Fibroblast of lung (primary cell): Measurements from ENCODE around the gene TENT5C. TPM values are rescaled to one million over a fixed set of nuclear protein-coding genes. Genes with fewer than 3 reads are reported as not detected.

Source experiments
- DNase-seq, 2 donors: peaks; one replicate each; pipeline versions ENCODE4 v3.0.0 to v3.0.0-alpha.2; 2010; ENCODE audit warnings: low read depth in 2 of 2
- H2AFZ ChIP-seq: 2 replicates; pipeline ENCODE4 v1.5.1; 2012; ENCODE audit warnings: low read length, control low read depth, inconsistent platforms
- H3K27ac ChIP-seq: 2 replicates; pipeline ENCODE4 v1.5.1; 2011; ENCODE audit warnings: low read length, control low read depth; ENCODE audit not compliant: insufficient read depth
- H3K27me3 ChIP-seq: 2 replicates; pipeline ENCODE4 v1.5.1; 2011; ENCODE audit warnings: mild to moderate bottlenecking, low read length; ENCODE audit not compliant: control insufficient read depth, insufficient read depth
- H3K36me3 ChIP-seq: 2 replicates; pipeline ENCODE4 v1.5.1; 2011; ENCODE audit warnings: low read length; ENCODE audit not compliant: control insufficient read depth, insufficient read depth
- H3K4me1 ChIP-seq: 2 replicates; pipeline ENCODE4 v1.5.1; 2011; ENCODE audit warnings: low read length; ENCODE audit not compliant: control insufficient read depth, insufficient read depth; ENCODE audit errors: extremely low read depth
- H3K4me2 ChIP-seq: 2 replicates; pipeline ENCODE4 v1.5.1; 2011; ENCODE audit warnings: low read length, control low read depth; ENCODE audit not compliant: insufficient read depth; ENCODE audit errors: extremely low read depth
- H3K4me3 ChIP-seq, 4 experiments: fragments of 200-600 bp in 1 of 4; sonication (generic) in 1 of 4; replicated peaks in 1 of 4; 2 replicates each; pipeline ENCODE4 v1.5.1; 2011 to 2016; ENCODE audit warnings: low read length in 4 of 4, low read depth in 3 of 4, mild to moderate bottlenecking in 3 of 4, control low read depth in 2 of 4, inconsistent platforms in 1 of 4, mixed read lengths in 1 of 4; ENCODE audit not compliant: insufficient read depth in 1 of 4; ENCODE audit errors: control extremely low read depth in 1 of 4
- H3K79me2 ChIP-seq: 2 replicates; pipeline ENCODE4 v1.5.1; 2012; ENCODE audit warnings: mild to moderate bottlenecking, low read length, inconsistent platforms; ENCODE audit not compliant: control insufficient read depth, insufficient read depth
- H3K9ac ChIP-seq: 2 replicates; pipeline ENCODE4 v1.5.1; 2011; ENCODE audit warnings: mild to moderate bottlenecking, low read length, control low read depth; ENCODE audit not compliant: insufficient read depth
- H3K9me3 ChIP-seq: 2 replicates; pipeline ENCODE4 v1.5.1; 2012; ENCODE audit warnings: low read depth, low read length; ENCODE audit not compliant: control insufficient read depth, insufficient read depth
- H4K20me1 ChIP-seq: 2 replicates; pipeline ENCODE4 v1.5.1; 2011; ENCODE audit warnings: low read length; ENCODE audit not compliant: control insufficient read depth, insufficient read depth; ENCODE audit errors: extremely low read depth
- EZH2 ChIP-seq: IDR thresholded peaks from 2 replicates; pipeline ENCODE4 v1.5.1; 2012; ENCODE audit warnings: low read length, control low read depth, mild to moderate bottlenecking; ENCODE audit errors: missing control alignments
- polyA plus RNA-seq, 2 donors: library from polyadenylated mRNA; depleted of rRNA in 1 of 2; stranded (reverse) in 1 of 2; unstranded in 1 of 2; fragments of >200 nt; gene quantifications; 2 replicates each; pipeline ENCODE4 v1.2.1, GENCODE V29; 2011 to 2012; ENCODE audit warnings: missing spikeins in 1 of 2
- total RNA-seq: library from RNA; depleted of rRNA; stranded (reverse); fragments of >200 nt; gene quantifications from 2 replicates; pipeline ENCODE4 v1.2.1, GENCODE V29; 2014
- TF ChIP-seq, protein P1 (sequence below), 2 donors: IDR thresholded peaks in 1 of 2; conservative IDR thresholded peaks in 1 of 2; 1 replicate in 1 of 2; 2 replicates in 1 of 2; pipeline ENCODE4 v1.5.1; 2011 to 2012; ENCODE audit warnings: low read length in 2 of 2, control low read depth in 1 of 2, inconsistent platforms in 1 of 2, low read depth in 1 of 2, mild to moderate bottlenecking in 1 of 2

Gene TENT5C
- total and polyA plus RNA-seq, 2 donors (not counting 1 experiment from before 2014, with no cell fraction given), result 4.2 to 8.1 TPM

DNA sequence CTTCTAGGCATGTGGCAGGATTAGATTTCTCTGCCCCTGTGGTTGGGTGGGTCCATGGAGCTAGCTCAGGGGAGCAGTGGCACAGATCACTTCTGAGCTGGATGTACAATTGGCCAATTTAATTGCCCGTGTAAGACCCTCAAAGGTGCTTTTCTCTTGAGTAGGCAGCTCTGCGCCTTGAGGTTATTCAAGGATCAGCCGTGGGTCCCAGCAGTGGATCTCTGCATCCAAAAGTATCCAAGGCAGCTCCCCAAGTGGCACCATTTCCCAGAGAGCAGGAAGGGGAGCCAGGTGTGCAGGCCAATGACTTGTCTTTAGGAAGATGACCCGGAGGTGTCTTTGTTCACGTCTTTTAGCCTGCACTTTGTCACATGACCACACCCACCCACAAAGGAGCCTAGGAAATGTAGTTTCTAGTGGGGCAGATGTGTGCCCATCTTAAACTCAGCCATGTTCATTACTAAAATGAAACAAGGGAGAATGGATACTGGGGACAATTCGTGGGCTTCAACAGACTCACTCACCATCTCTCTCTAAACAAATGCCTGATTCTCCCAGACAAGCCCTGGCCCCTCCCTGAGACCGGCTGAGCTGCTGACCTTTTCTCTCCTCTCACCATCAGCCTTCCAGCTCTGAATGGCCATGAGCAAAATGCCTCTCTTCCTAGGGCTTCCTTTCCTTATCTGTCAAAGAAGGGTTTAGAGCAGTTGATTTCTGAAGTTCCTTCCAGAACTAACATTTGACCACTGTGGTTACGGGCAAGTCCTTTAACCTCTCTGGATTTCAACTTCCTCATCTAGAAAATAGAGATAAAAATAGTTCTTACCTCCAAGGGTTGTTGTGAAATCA is 41.4 kb upstream of the TENT5C start:
- H4K20me1 ChIP-seq, result no peaks in the 10 kb centered on the region
- no peaks in the 10 kb centered on the region for H3K36me3 ChIP-seq
- DNase-seq, result no peak
- TF ChIP-seq EZH2, result no peak
- TF ChIP-seq, protein P1, sequence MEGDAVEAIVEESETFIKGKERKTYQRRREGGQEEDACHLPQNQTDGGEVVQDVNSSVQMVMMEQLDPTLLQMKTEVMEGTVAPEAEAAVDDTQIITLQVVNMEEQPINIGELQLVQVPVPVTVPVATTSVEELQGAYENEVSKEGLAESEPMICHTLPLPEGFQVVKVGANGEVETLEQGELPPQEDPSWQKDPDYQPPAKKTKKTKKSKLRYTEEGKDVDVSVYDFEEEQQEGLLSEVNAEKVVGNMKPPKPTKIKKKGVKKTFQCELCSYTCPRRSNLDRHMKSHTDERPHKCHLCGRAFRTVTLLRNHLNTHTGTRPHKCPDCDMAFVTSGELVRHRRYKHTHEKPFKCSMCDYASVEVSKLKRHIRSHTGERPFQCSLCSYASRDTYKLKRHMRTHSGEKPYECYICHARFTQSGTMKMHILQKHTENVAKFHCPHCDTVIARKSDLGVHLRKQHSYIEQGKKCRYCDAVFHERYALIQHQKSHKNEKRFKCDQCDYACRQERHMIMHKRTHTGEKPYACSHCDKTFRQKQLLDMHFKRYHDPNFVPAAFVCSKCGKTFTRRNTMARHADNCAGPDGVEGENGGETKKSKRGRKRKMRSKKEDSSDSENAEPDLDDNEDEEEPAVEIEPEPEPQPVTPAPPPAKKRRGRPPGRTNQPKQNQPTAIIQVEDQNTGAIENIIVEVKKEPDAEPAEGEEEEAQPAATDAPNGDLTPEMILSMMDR (conservative IDR thresholded peaks at IDR 0.05 in 1 of 2, IDR thresholded peaks at IDR 0.05 in 1 of 2; ENCODE audit: low read depth in 1 of 2, low read length in 2 of 2), result no peak
- H3K4me1 ChIP-seq, result no peaks in the 10 kb centered on the region
- H3K4me2 ChIP-seq, result no peak overlapping the region
- no peak overlapping the region for H3K9ac ChIP-seq
- no peak overlapping the region for H3K4me3 ChIP-seq
- no peak overlapping the region for H3K27ac ChIP-seq
- no peaks in the 10 kb centered on the region for H3K79me2 ChIP-seq
- no peak overlapping the region for H2AFZ ChIP-seq
- peaks cover 19% of the 10 kb centered on the region for H3K27me3 ChIP-seq
- no peaks in the 10 kb centered on the region for H3K9me3 ChIP-seq

DNA sequence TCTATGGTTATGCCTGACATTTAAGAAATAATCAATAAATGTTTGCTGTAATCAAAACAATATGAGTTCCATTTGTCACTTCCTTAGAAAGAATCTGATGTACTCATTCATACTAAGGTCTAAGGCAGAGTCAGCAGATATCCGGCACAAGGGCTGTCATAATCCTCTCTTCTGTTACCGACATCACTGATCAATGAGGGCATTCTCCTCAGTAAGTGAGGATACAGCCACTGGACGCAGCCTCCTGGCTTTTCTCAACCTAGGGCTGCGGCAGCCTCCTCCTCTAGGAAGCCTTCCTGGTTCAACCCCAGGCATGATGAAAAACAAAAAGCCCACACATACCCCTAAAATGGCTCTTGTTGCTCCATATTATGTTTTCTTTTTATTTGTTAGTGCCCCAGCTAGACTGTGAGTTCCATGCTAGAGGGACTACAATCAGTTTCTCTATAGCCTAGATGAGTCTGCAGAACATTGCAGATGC is 40.7 kb upstream of the TENT5C start:
- no peak overlapping the region for H3K4me2 ChIP-seq
- no peaks in the 10 kb centered on the region for H3K36me3 ChIP-seq
- H3K4me3 ChIP-seq, result no peak overlapping the region
- H4K20me1 ChIP-seq, result no peaks in the 10 kb centered on the region
- no peaks in the 10 kb centered on the region for H3K79me2 ChIP-seq
- DNase-seq, result no peak
- H3K9me3 ChIP-seq, result no peaks in the 10 kb centered on the region
- no peak overlapping the region for H3K27ac ChIP-seq
- peaks cover 19% of the 10 kb centered on the region for H3K27me3 ChIP-seq
- no peak for TF ChIP-seq EZH2
- TF ChIP-seq, protein P1 (conservative IDR thresholded peaks at IDR 0.05 in 1 of 2, IDR thresholded peaks at IDR 0.05 in 1 of 2; ENCODE audit: low read depth in 1 of 2, low read length in 2 of 2), result no peak
- H2AFZ ChIP-seq, result no peak overlapping the region
- no peak overlapping the region for H3K9ac ChIP-seq
- H3K4me1 ChIP-seq, result no peaks in the 10 kb centered on the region

DNA sequence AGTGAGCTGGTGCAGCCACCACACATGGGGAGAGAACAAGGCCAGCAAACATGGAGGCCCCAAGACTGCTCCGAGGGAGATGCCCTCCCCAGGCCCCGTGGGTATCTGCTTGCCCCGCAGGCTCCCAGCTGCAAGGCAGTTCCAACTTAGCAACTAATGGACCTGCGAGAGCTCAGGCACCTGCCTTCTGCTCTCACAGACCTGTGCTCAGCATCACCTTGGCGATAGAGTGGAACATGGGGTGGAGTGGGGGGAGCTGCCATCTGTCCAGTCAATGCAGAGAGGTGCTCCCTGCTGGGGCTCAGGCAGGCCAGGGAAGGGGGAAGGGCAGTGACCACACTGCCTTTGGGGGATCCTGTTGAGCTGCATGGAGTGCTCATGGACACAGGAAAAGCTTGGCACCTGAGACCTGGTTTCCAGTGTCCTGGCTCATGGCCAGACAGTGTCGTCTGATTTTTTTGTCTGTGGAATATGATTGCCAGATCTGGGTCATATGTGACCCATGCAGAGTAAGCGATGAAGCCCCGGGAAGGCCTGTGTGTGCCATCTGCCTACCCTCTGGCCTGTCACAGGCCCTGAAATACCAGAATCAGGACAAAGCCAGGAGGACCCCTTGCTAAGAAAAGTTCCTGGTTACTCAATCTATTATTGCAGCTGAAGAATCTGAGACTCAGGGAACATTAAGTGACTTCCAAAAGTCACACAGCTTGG is 39.9 kb upstream of the TENT5C start:
- H3K79me2 ChIP-seq, result no peaks in the 10 kb centered on the region
- no peak for DNase-seq
- no peak overlapping the region for H3K4me3 ChIP-seq
- no peak overlapping the region for H3K4me2 ChIP-seq
- H3K27ac ChIP-seq, result no peak overlapping the region
- TF ChIP-seq, protein P1 (conservative IDR thresholded peaks at IDR 0.05 in 1 of 2, IDR thresholded peaks at IDR 0.05 in 1 of 2; ENCODE audit: low read depth in 1 of 2, low read length in 2 of 2), result no peak
- no peak for TF ChIP-seq EZH2
- no peak overlapping the region for H3K9ac ChIP-seq
- no peaks in the 10 kb centered on the region for H4K20me1 ChIP-seq
- peaks cover 15% of the 10 kb centered on the region for H3K27me3 ChIP-seq
- H3K9me3 ChIP-seq, result no peaks in the 10 kb centered on the region
- H3K4me1 ChIP-seq, result no peaks in the 10 kb centered on the region
- no peak overlapping the region for H2AFZ ChIP-seq
- H3K36me3 ChIP-seq, result no peaks in the 10 kb centered on the region
